Gastroesophageal sphincter (tissue), 3 donors: Measurements from ENCODE around the gene GAS2L1.

Source experiments
- POLR2A ChIP-seq, 2 donors: fragments of 450-650 bp; IDR thresholded peaks; one replicate each; pipeline ENCODE4 v1.6.1; 2017; ENCODE audit warnings: antibody characterized with exemption in 2 of 2, mild to moderate bottlenecking in 2 of 2, moderate library complexity in 1 of 2
- POLR2AphosphoS5 ChIP-seq: sonication (generic); formaldehyde crosslinking; IDR thresholded peaks from one replicate; pipeline ENCODE4 v1.6.1; 2017; ENCODE audit warnings: antibody characterized with exemption
- TF ChIP-seq, protein P1 (sequence below), 4 experiments: fragments of 200-600 bp in 2 of 4; fragments of 450-650 bp in 2 of 4; sonication (generic) in 1 of 4; IDR thresholded peaks; one replicate each; pipeline ENCODE4 v1.5.1; 2017 to 2019; ENCODE audit warnings: antibody characterized with exemption in 4 of 4, mild to moderate bottlenecking in 2 of 4, moderate library complexity in 2 of 4

DNA sequence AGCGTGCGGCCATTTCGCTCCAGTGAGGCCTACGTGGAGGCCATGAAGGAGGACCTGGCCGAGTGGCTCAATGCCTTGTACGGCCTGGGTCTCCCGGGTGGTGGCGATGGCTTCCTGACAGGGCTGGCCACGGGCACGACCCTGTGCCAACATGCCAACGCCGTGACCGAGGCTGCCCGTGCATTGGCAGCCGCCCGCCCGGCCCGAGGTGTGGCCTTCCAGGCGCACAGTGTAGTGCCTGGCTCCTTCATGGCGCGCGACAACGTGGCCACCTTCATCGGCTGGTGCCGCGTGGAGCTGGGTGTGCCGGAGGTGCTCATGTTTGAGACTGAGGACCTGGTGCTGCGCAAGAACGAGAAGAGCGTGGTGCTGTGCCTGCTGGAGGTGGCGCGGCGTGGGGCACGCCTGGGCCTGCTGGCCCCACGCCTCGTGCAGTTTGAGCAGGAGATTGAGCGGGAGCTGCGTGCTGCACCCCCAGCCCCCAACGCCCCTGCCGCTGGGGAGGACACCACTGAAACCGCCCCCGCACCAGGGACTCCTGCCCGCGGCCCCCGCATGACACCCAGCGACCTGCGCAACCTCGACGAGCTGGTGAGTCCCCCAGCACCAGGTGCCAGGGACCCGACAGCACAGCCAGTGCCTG lies 1.8 kb downstream of the GAS2L1 start:
- TF ChIP-seq POLR2A (IDR thresholded peaks at IDR 0.05) (no peak), POLR2AphosphoS5 (no peak)
- TF ChIP-seq, protein P1, sequence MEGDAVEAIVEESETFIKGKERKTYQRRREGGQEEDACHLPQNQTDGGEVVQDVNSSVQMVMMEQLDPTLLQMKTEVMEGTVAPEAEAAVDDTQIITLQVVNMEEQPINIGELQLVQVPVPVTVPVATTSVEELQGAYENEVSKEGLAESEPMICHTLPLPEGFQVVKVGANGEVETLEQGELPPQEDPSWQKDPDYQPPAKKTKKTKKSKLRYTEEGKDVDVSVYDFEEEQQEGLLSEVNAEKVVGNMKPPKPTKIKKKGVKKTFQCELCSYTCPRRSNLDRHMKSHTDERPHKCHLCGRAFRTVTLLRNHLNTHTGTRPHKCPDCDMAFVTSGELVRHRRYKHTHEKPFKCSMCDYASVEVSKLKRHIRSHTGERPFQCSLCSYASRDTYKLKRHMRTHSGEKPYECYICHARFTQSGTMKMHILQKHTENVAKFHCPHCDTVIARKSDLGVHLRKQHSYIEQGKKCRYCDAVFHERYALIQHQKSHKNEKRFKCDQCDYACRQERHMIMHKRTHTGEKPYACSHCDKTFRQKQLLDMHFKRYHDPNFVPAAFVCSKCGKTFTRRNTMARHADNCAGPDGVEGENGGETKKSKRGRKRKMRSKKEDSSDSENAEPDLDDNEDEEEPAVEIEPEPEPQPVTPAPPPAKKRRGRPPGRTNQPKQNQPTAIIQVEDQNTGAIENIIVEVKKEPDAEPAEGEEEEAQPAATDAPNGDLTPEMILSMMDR (IDR thresholded peaks at IDR 0.05) = no peak
